Neural progenitor cell (in vitro differentiated cells): Measurements from ENCODE around the gene L1TD1. TPM values are rescaled to one million over a fixed set of nuclear protein-coding genes. Genes with fewer than 3 reads are reported as not detected.

Source experiments
- DNase-seq: peaks from one replicate; pipeline ENCODE4 v3.0.0-alpha.2; 2016; ENCODE audit warnings: low spot score
- H2AFZ ChIP-seq: fragments of 200-600 bp; sonication (generic); replicated peaks from 2 replicates; pipeline ENCODE4 v1.6.1; 2016; ENCODE audit warnings: antibody characterized with exemption
- H3F3A ChIP-seq: fragments of 200-600 bp; sonication (generic); 2 replicates; pipeline ENCODE4 v1.6.1; 2016; ENCODE audit warnings: antibody characterized with exemption, low read depth
- H3K27ac ChIP-seq: fragments of 200-600 bp; sonication (generic); 2 replicates; pipeline ENCODE4 v1.5.1; 2016; ENCODE audit warnings: mild to moderate bottlenecking
- H3K27me3 ChIP-seq: fragments of 200-600 bp; sonication (generic); 2 replicates; pipeline ENCODE4 v1.6.1; 2016; ENCODE audit warnings: mild to moderate bottlenecking, moderate library complexity
- H3K36me3 ChIP-seq: fragments of 200-600 bp; sonication (generic); 2 replicates; pipeline ENCODE4 v1.5.1; 2016
- H3K4me1 ChIP-seq: fragments of 200-600 bp; sonication (generic); 2 replicates; pipeline ENCODE4 v1.6.1; 2016; ENCODE audit warnings: mixed run types
- H3K4me2 ChIP-seq: fragments of 200-600 bp; sonication (generic); 2 replicates; pipeline ENCODE4 v1.6.1; 2016
- H3K4me3 ChIP-seq: fragments of 200-600 bp; sonication (generic); 2 replicates; pipeline ENCODE4 v1.5.1; 2016
- H3K79me2 ChIP-seq: fragments of 200-600 bp; sonication (generic); 2 replicates; pipeline ENCODE4 v1.6.1; 2016; ENCODE audit warnings: low read depth
- H3K9ac ChIP-seq: fragments of 200-600 bp; sonication (generic); 2 replicates; pipeline ENCODE4 v1.6.1; 2016
- H3K9me3 ChIP-seq: fragments of 200-600 bp; sonication (generic); 2 replicates; pipeline ENCODE4 v1.5.1; 2016; ENCODE audit warnings: low read depth
- H4K20me1 ChIP-seq: fragments of 200-600 bp; sonication (generic); 2 replicates; pipeline ENCODE4 v1.6.1; 2016; ENCODE audit warnings: low read depth
- H3K27ac Mint-ChIP-seq: 3 replicates; pipeline ENCODE4 v1.8.0; 2021; ENCODE audit warnings: mixed read lengths
- H3K27me3 Mint-ChIP-seq: 2 replicates; pipeline ENCODE4 v1.8.0; 2022; ENCODE audit warnings: low read depth, mild to moderate bottlenecking, inconsistent platforms, moderate library complexity, mixed read lengths; ENCODE audit not compliant: insufficient read depth
- H3K36me3 Mint-ChIP-seq: 3 replicates; pipeline ENCODE4 v1.8.0; 2021; ENCODE audit warnings: mixed read lengths
- H3K4me1 Mint-ChIP-seq: 3 replicates; pipeline ENCODE4 v1.8.0; 2021; ENCODE audit warnings: mixed read lengths
- H3K4me3 Mint-ChIP-seq: 3 replicates; pipeline ENCODE4 v1.8.0; 2021; ENCODE audit warnings: mild to moderate bottlenecking, moderate library complexity, mixed read lengths
- H3K9me3 Mint-ChIP-seq: 3 replicates; pipeline ENCODE4 v1.8.0; 2020; ENCODE audit warnings: mixed read lengths
- CTCF ChIP-seq: fragments of 200-600 bp; sonication (generic); IDR thresholded peaks from 2 replicates; pipeline ENCODE4 v1.5.1; 2017; ENCODE audit warnings: antibody characterized with exemption, mild to moderate bottlenecking
- EZH2 ChIP-seq: fragments of 200-600 bp; sonication (generic); IDR thresholded peaks from 2 replicates; pipeline ENCODE4 v1.6.1; 2017; ENCODE audit warnings: antibody characterized with exemption, mild to moderate bottlenecking, moderate library complexity
- EZH2phosphoT487 ChIP-seq: fragments of 200-600 bp; sonication (generic); IDR thresholded peaks from 2 replicates; pipeline ENCODE4 v1.6.1; 2017; ENCODE audit warnings: antibody characterized with exemption
- total RNA-seq: library from RNA; depleted of rRNA; stranded (reverse); fragments of >200 nt; gene quantifications from 2 replicates; pipeline ENCODE4 v1.2.3, GENCODE V29; 2015; ENCODE audit warnings: low replicate concordance

The L1TD1 gene
- total RNA-seq, 1 donor from 2014 or later: 15.4 TPM

GRCh38 chr1:62187548-62187947 lies 7.1 kb upstream of the L1TD1 start:
- H3K9ac ChIP-seq: no peak overlapping the region
- TF ChIP-seq CTCF (no peak), EZH2 (no peak), EZH2phosphoT487 (no peak)
- H4K20me1 ChIP-seq: no peaks in the 10 kb centered on the region
- peaks cover 15% of the 10 kb centered on the region for H3F3A ChIP-seq
- no peak overlapping the region for H3K27ac ChIP-seq
- Mint-ChIP-seq H3K4me1 (peaks cover 14% of the 10 kb centered on the region), H3K4me3 (no peak overlapping the region), H3K36me3 (no peaks in the 10 kb centered on the region), H3K9me3 (no peaks in the 10 kb centered on the region), H3K27me3 (peaks cover 2% of the 10 kb centered on the region), H3K27ac (no peak overlapping the region)
- DNase-seq: no peak
- peaks cover 17% of the 10 kb centered on the region for H3K4me1 ChIP-seq
- no peak overlapping the region for H3K4me2 ChIP-seq
- H3K4me3 ChIP-seq: no peak overlapping the region
- H3K79me2 ChIP-seq: no peaks in the 10 kb centered on the region
- no peak overlapping the region for H2AFZ ChIP-seq
- no peaks in the 10 kb centered on the region for H3K9me3 ChIP-seq
- H3K27me3 ChIP-seq: no peaks in the 10 kb centered on the region
- H3K36me3 ChIP-seq: no peaks in the 10 kb centered on the region

- Mint-ChIP-seq H3K36me3 (no peaks in the 10 kb centered on the region), H3K9me3 (no peaks in the 10 kb centered on the region), H3K27ac (no peak overlapping the region), H3K4me3 (no peak overlapping the region), H3K27me3 (peaks cover 2% of the 10 kb centered on the region), H3K4me1 (peaks cover 8% of the 10 kb centered on the region)
- no peak overlapping the region for H3K4me2 ChIP-seq
- TF ChIP-seq EZH2: no peak
- TF ChIP-seq EZH2phosphoT487: no peak
- TF ChIP-seq CTCF: no peak
- no peak overlapping the region for H3K9ac ChIP-seq
- H3K27me3 ChIP-seq: no peaks in the 10 kb centered on the region
- no peaks in the 10 kb centered on the region for H3K36me3 ChIP-seq
- no peaks in the 10 kb centered on the region for H3K79me2 ChIP-seq
- no peak overlapping the region for H2AFZ ChIP-seq
- no peak for DNase-seq
- no peak overlapping the region for H3K27ac ChIP-seq
- H3F3A ChIP-seq: peaks cover 9% of the 10 kb centered on the region
- H3K9me3 ChIP-seq: no peaks in the 10 kb centered on the region
- H3K4me3 ChIP-seq: no peak overlapping the region
- peaks cover 12% of the 10 kb centered on the region for H3K4me1 ChIP-seq
- H4K20me1 ChIP-seq: no peaks in the 10 kb centered on the region
Measured at GRCh38 chr1:62188111-62188510, 6.5 kb upstream of the L1TD1 start.

GRCh38 chr1:62196086-62196690 lies 1.5 kb downstream of the L1TD1 start:
- Histone ChIP-seq H4K20me1 (peaks cover 23% of the 10 kb centered on the region), H3K9ac (no peak overlapping the region), H3K4me2 (peak overlapping the region; percentile 88), H2AFZ (no peak overlapping the region), H3K36me3 (no peaks in the 10 kb centered on the region), H3K4me1 (peaks cover 17% of the 10 kb centered on the region), H3K79me2 (peaks cover 38% of the 10 kb centered on the region), H3K4me3 (peak overlapping the region; percentile 71), H3K27ac (no peak overlapping the region), H3K9me3 (no peaks in the 10 kb centered on the region), H3F3A (peaks cover 35% of the 10 kb centered on the region), H3K27me3 (peaks cover 42% of the 10 kb centered on the region)
- peaks cover 21% of the 10 kb centered on the region for H3K4me1 Mint-ChIP-seq
- peaks cover 2% of the 10 kb centered on the region for H3K36me3 Mint-ChIP-seq
- H3K27ac Mint-ChIP-seq: no peak overlapping the region
- TF ChIP-seq EZH2: no peak
- peak; percentile 60 for TF ChIP-seq EZH2phosphoT487
- H3K9me3 Mint-ChIP-seq: peaks cover 17% of the 10 kb centered on the region
- peak overlapping the region; percentile 59 for H3K4me3 Mint-ChIP-seq
- DNase-seq: peak; percentile 49
- H3K27me3 Mint-ChIP-seq: peaks cover 33% of the 10 kb centered on the region

GRCh38 chr1:62198069-62198780 lies 3.6 kb downstream of the L1TD1 start:
- peaks cover 2% of the 10 kb centered on the region for H3K36me3 Mint-ChIP-seq

More at GRCh38 chr1:62198069-62198780, 3.6 kb downstream of the L1TD1 start:
- H3K9me3 Mint-ChIP-seq: peaks cover 17% of the 10 kb centered on the region
- no peak for TF ChIP-seq CTCF
- no peak for TF ChIP-seq EZH2
- no peak for TF ChIP-seq EZH2phosphoT487
- H3K27me3 ChIP-seq: peaks cover 42% of the 10 kb centered on the region
- H3K9ac ChIP-seq: no peak overlapping the region
- peaks cover 21% of the 10 kb centered on the region for H3K4me1 Mint-ChIP-seq
- no peaks in the 10 kb centered on the region for H3K36me3 ChIP-seq
- peaks cover 32% of the 10 kb centered on the region for H3K27me3 Mint-ChIP-seq
- H3K27ac Mint-ChIP-seq: no peak overlapping the region
- peaks cover 38% of the 10 kb centered on the region for H3K79me2 ChIP-seq
- H3K27ac ChIP-seq: no peak overlapping the region
- no peak overlapping the region for H3K4me3 Mint-ChIP-seq
- H2AFZ ChIP-seq: no peak overlapping the region
- no peaks in the 10 kb centered on the region for H3K9me3 ChIP-seq
- peaks cover 17% of the 10 kb centered on the region for H3K4me1 ChIP-seq
- DNase-seq: peak; percentile 4
- peak overlapping the region; percentile 51 for H3K4me2 ChIP-seq
- peaks cover 23% of the 10 kb centered on the region for H4K20me1 ChIP-seq
- H3K4me3 ChIP-seq: no peak overlapping the region
- peaks cover 35% of the 10 kb centered on the region for H3F3A ChIP-seq
